ELR (cell line): ENCODE data around the gene OSTC.

Experiments
- DNase-seq: peaks from one replicate; pipeline ENCODE4 v3.0.0-alpha.2; 2015; ENCODE audit warnings: low read depth

Gene OSTC

GRCh38 chr4:108650212-108651013 lies at the start of gene OSTC:
OSTC (plus strand) TSS chr4:108650599; CDS start chr4:108650656, 57 bp downstream.
- peak; percentile 98 for DNase-seq

- no peak for DNase-seq
Measured at GRCh38 chr4:108601106-108601505, 49.3 kb upstream of the OSTC start.

GRCh38 chr4:108601532-108601931 lies 48.9 kb upstream of the OSTC start:
- no peak for DNase-seq

- no peak for DNase-seq
Measured at GRCh38 chr4:108602163-108602562, 48.2 kb upstream of the OSTC start.

GRCh38 chr4:108607079-108607815 lies 43.2 kb upstream of the OSTC start:
- no peak for DNase-seq

GRCh38 chr4:108611365-108611764 lies 39.0 kb upstream of the OSTC start:
- DNase-seq = peak; percentile 27

- DNase-seq = no peak
Measured at GRCh38 chr4:108612365-108612764, 38.0 kb upstream of the OSTC start.

GRCh38 chr4:108619372-108620100 lies 30.9 kb upstream of the OSTC start:
- DNase-seq = no peak

- DNase-seq = peak; percentile 98
Measured at GRCh38 chr4:108620101-108620932, 30.1 kb upstream of the OSTC start, which contains the start of gene RPL34. RPL34 (plus strand) TSS chr4:108620576; CDS start chr4:108621960, 1,384 bp downstream.

GRCh38 chr4:108620933-108621905 lies 29.2 kb upstream of the OSTC start:
- DNase-seq = peak; percentile 40

- no peak for DNase-seq
Measured at GRCh38 chr4:108622022-108622421, 28.4 kb upstream of the OSTC start.

GRCh38 chr4:108622828-108623227 lies 27.6 kb upstream of the OSTC start:
- no peak for DNase-seq

GRCh38 chr4:108624263-108625056 lies 25.9 kb upstream of the OSTC start:
- peak; percentile 13 for DNase-seq

- no peak for DNase-seq
Measured at GRCh38 chr4:108626056-108626455, 24.3 kb upstream of the OSTC start.

GRCh38 chr4:108628411-108628810 lies 22.0 kb upstream of the OSTC start:
- no peak for DNase-seq

- DNase-seq = no peak
Measured at GRCh38 chr4:108635070-108635655, 15.2 kb upstream of the OSTC start.

- DNase-seq = no peak
Measured at GRCh38 chr4:108636246-108636645, 14.2 kb upstream of the OSTC start.

- DNase-seq = no peak
Measured at GRCh38 chr4:108637856-108638255, 12.5 kb upstream of the OSTC start.

- DNase-seq = peak; percentile 71
Measured at GRCh38 chr4:108644237-108644636, 6.2 kb upstream of the OSTC start.
